ENCODE measurements around the gene ADGRG3.

ADGRG3 gene, protein sequence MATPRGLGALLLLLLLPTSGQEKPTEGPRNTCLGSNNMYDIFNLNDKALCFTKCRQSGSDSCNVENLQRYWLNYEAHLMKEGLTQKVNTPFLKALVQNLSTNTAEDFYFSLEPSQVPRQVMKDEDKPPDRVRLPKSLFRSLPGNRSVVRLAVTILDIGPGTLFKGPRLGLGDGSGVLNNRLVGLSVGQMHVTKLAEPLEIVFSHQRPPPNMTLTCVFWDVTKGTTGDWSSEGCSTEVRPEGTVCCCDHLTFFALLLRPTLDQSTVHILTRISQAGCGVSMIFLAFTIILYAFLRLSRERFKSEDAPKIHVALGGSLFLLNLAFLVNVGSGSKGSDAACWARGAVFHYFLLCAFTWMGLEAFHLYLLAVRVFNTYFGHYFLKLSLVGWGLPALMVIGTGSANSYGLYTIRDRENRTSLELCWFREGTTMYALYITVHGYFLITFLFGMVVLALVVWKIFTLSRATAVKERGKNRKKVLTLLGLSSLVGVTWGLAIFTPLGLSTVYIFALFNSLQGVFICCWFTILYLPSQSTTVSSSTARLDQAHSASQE

DNA sequence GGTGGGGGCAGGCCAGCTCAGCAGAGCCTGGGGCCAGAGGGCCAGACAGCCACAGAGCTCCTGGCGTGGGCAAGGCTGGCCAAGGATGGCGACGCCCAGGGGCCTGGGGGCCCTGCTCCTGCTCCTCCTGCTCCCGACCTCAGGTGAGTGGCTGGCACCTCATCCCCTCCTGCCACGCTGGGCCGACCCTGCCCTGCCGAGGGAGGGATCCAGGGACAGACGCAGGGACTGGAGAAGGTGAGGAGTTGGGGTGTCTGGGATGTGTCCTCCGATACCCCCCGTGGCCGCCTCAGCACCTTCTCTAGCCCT is at the start of gene ADGRG3:
Gene ADGRG3 (plus strand): TSS at position 44 of the 309 bp plus-strand sequence. CDS start 42 bp downstream, at position 86.
- DNase-seq: no peak

- no peak for DNase-seq
Observed at GRCh38 chr16:57619133-57619605, 48.9 kb upstream of the ADGRG3 start.

GRCh38 chr16:57619606-57620334 is 48.3 kb upstream of the ADGRG3 start:
- no peak for DNase-seq

DNA sequence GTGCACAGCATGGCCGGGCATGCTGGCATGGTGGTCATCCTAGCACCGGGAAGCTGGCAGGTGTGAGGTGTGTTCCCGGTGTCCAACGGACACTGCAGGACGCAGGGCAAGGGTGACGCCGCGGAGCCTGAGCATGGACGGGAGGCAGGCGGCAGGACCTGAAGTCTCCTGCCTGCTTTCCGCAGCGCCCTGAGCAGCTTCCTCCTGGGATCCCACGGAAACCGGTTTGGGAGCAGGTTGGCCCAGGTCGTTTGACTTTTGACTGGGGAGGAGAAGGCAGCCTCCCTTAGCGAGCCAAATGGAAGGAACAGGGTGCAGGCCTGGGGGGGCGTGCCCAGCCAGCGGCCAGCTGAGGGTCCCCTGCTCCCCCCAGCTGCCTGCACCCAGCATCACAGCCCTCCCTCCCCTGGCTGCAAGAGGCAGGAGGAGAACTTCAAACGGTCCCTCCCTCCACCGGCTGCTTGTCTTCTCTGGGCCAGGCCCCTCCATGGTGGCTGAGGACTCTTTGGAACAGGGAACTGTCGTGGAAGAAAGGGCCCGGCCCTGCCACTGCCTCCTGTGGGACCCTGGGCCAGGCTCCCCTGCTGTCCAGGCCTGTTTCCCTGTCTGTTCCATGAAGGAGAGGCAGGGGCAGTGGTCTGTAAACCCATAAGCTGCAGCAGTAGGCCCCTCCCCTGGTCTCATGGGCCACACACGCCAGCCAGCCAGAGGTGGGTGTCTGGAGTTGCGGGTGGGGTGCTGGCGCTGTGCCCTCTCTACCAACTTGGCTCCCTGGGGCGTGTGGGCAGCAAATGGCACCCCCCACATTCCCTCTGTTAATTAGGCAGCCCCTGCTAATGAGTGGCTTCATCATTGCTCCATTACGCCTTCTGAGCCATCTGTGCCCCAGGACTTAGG is 47.5 kb upstream of the ADGRG3 start:
- DNase-seq: no peak

- DNase-seq: no peak
Observed at GRCh38 chr16:57621521-57622271, 46.4 kb upstream of the ADGRG3 start.

GRCh38 chr16:57622361-57623250 is 45.5 kb upstream of the ADGRG3 start:
- no peak for DNase-seq

GRCh38 chr16:57623251-57624043 is 44.7 kb upstream of the ADGRG3 start:
- peak; percentile 28 for DNase-seq

DNA sequence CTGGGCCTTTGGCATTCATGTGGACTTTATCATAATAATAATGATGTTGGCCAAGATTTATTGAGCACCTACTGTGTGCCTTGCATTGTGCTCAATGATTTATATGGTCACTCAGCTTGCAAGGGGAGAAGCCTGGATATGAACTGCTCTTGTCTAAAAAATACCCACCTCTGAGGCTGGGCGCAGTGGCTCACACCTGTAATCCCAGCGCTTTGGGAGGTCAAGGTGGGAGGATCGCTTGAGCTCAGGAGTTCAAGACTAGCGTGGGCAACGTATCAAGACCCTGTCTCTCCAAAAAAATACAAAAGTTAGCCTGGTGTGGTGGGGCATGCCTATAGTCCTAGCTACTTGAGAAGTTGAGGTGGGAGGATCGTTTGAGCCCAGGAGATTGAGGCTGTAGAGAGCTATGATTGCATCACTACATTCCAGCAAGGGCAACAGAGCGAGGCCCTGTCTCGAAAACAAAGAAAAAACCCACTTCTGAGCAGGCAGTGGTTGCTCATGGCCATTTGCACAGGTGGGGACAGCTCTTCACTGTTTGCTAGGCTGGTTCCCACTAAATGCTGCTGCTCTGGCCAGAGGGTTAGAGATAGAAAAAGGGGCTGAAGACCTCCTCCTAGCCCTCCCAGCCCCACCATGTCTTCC is 43.9 kb upstream of the ADGRG3 start:
- DNase-seq: no peak

DNA sequence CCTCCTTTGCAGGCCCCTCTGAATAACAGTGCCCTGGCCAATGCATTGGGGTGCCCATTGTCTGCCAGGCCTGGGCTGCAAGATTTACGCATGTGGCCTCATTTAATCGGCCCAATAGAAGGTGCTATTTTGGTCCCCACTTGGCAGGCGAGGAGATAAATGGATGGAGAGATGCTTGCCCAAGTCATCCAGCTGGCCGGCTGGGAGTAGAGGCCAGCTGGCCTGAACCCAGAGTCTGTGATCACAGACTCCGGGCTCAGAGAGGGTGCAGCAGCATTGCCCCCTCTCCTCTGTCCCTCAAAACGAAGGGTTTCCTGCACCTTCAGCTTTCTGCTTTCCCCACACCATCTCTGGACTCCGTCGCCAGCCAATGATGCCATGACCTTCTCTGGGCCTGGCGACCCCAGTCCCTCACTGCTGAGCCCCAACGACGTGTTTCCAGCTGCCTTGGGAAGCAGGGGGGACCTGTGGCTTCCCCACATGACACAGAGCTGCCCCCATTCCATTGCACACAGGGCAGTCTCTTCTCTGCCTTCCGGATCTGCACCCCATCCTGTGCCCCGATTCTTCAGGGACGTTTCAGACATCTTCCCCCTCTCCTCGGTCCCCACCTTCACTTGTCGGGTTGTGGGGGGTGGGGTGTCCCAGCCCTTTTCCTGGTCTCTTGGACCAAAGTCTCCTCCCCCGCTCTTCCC is 43.2 kb upstream of the ADGRG3 start:
- DNase-seq: no peak

GRCh38 chr16:57626420-57627170 is 41.5 kb upstream of the ADGRG3 start:
- no peak for DNase-seq

GRCh38 chr16:57627184-57627871 is 40.8 kb upstream of the ADGRG3 start:
- peak; percentile 94 for DNase-seq

- peak; percentile 98 for DNase-seq
Observed at GRCh38 chr16:57628008-57628781, 39.9 kb upstream of the ADGRG3 start, which contains the start of gene ADGRG1. Gene ADGRG1 (plus strand): TSS chr16:57628630. CDS start chr16:57650288, 21,658 bp downstream.

DNA sequence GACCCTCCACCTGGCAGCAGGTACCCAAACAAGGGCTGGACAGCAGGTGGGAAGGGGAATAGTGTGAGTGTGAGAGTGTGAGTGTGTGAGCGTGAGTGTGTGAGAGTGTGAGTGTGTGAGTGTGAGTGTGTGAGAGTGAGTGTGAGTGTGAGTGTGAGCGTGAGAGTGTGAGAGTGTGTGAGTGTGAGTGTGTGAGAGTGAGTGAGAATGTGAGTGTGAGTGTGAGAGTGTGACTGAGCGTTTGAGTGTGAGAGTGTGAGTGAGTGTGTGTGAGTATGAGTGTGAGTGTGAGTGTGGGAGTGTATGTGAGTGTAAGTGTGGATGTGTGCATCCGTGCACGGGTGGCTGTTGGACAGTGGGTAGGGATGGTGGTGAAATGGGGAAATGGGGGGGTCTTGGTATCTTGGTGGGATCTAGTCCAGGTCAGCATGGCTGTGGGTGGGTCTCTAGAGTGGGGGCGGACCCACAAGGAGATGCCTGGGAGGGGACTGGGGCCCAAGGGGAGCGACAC is 39.3 kb upstream of the ADGRG3 start:
- no peak for DNase-seq

DNA sequence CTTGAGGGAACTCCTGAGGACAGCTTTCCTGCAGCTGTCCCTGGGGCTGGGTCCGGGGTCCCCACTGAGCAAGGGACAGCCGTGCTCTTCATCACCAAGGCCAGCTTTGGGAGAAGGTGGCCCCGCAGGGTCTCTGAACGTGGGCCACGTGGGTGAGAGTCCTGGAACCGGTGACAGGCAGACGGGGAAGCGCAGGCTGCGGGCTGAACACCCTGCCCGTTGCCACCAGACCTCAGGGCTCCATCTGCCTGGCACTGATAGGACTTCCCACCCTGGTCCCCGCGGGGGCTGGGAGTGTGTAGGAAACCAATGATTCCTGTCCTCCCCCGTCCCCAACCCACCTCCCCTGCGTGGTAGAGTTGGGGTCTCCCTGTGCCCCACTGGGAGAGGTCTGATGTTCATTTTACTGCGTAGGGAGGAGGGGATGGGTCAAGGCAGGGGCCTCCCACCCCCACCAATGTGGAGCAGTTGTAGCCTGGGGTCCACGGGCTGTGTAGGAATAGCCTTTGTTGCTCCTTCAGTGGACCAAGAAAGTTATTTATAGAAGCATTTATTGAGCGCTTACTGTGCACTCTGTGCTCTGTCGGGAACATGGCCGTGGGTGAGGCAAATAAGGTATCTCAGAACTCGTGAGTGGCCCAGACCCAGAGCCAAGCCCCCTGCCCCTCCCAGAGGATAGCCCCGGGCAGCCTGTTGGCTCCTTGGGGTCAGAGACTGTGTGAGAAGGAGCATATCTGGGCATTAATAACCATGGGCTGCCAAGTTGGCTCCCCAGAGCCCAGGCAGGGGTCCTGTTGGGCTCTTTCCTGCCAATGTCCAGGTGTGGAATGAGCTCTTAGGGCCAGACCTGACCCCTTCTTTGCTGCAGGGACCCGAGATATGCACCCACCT is 38.3 kb upstream of the ADGRG3 start:
- no peak for DNase-seq

GRCh38 chr16:57630407-57630797 is 37.7 kb upstream of the ADGRG3 start:
- no peak for DNase-seq

Data from EL (cell line).